Left renal pelvis (tissue), 4 donors: ENCODE data around the gene GTPBP6. TPM values are rescaled to one million over a fixed set of nuclear protein-coding genes. Genes with fewer than 3 reads are reported as not detected.

ENCODE experiments used
- DNase-seq, 4 donors: peaks; one replicate each; pipeline ENCODE4 v3.0.0-alpha.2; 2013; ENCODE audit warnings: low read depth in 4 of 4, low spot score in 3 of 4
- polyA plus RNA-seq, 4 donors: library from polyadenylated mRNA; unstranded; fragments of 120-200 nt; gene quantifications; one replicate each; pipeline ENCODE4 v1.2.1, GENCODE V29; 2013; ENCODE audit not compliant: insufficient read length in 4 of 4

The GTPBP6 gene, protein sequence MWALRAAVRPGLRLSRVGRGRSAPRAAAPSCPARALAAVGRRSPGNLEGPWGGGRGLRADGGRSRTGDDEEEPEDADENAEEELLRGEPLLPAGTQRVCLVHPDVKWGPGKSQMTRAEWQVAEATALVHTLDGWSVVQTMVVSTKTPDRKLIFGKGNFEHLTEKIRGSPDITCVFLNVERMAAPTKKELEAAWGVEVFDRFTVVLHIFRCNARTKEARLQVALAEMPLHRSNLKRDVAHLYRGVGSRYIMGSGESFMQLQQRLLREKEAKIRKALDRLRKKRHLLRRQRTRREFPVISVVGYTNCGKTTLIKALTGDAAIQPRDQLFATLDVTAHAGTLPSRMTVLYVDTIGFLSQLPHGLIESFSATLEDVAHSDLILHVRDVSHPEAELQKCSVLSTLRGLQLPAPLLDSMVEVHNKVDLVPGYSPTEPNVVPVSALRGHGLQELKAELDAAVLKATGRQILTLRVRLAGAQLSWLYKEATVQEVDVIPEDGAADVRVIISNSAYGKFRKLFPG
- polyA plus RNA-seq: 10 to 100 TPM; 34.7 to 68.3 (median 42.6) TPM

- DNase-seq: peak; percentile 98 to 99 (median 99)
Observed at GRCh38 chrX:318739-319578, at the start of gene GTPBP6. TSS of gene GTPBP6 (minus strand) at chrX:318796. CDS start at chrX:318787, 9 bp downstream.

- no peak for DNase-seq
Observed at GRCh38 chrX:367866-368265, 49.3 kb upstream of the GTPBP6 start.

DNA sequence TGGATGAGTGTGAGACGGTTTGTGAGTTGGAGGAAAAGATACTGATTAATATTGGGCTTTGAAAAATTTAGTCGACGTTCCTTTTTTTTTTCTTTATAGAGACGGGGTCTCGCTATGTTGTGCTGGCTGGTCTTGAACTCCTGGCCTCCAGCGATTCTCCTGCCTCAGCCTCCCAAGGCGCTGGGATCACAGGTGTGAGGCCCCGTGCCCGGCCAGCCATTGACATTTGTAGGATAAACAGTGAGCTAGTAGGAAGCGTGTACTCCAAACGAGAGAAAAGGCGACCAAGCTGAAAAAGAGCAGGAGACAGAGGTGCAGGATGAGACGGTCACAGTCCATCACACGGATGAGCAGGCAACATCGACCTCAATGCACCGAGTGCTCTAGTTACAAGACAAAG, 48.8 kb upstream of the GTPBP6 start:
- no peak for DNase-seq

GRCh38 chrX:363621-364375, 45.2 kb upstream of the GTPBP6 start:
- DNase-seq: no peak

DNA sequence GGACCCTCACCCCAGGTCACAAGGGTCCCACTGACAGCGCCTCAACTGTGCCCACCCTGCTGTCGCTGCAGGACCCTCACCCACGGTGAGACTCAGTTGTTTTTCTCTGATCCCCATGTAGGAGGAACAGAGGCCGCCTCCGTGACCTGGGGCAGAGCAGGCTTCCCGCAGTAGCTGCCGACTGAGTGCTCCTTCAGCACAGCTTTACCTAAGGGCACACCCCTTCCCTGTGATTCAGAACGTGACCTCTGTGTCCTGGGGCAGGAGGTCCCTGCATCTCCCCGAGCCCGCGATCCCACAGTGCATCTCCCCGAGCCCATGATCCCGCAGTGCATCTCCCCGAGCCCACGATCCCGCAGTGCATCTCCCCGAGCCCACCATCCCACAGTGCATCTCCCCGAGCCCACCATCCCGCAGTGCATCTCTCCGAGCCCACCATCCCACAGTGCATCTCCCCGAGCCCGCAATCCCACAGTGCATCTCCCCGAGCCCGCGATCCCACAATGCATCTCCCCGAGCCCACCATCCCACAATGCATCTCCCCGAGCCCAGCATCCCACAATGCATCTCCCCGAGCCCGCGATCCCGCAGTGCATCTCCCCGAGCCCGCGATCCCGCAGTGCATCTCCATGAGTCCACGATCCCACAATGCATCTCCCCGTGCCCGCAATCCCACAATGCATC, 44.5 kb upstream of the GTPBP6 start:
- no peak for DNase-seq

GRCh38 chrX:362351-362750, 43.8 kb upstream of the GTPBP6 start:
- no peak for DNase-seq

GRCh38 chrX:361231-362145, 42.9 kb upstream of the GTPBP6 start:
- no peak for DNase-seq

DNA sequence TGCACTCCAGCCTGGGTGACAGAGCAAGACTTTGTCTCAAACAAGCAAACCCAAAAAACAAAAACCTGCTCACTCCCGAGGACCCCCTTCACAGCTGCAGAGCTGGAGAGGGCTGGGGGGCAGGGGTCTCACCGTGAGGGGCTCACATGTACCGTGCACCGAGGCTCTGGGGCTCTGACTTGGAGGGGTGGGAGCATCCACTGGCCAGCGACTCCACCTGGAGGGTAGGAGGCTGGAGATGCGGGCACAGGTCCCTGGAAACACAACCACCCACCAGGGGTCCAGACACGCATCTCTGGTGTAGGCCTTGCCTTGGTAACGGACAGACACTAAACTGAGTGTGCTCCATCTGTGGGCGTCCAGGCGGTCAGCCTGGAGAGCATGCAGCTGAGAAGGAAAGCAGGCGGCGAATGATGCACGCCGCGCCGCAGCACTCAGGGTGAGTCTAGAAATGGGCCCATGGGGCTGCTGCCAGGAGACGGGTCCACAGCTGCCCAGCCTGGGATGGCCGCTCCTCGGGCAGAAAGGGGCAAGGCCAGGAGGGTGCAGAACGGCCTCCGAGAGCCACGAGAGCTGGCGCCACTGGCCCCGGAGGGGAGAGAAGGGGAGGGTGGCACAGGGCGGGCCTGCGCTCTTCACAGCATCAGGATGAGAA, 42.0 kb upstream of the GTPBP6 start:
- DNase-seq: no peak

GRCh38 chrX:358651-359143, 40.1 kb upstream of the GTPBP6 start:
- DNase-seq: no peak

GRCh38 chrX:357693-358471, 39.3 kb upstream of the GTPBP6 start:
- no peak for DNase-seq

DNA sequence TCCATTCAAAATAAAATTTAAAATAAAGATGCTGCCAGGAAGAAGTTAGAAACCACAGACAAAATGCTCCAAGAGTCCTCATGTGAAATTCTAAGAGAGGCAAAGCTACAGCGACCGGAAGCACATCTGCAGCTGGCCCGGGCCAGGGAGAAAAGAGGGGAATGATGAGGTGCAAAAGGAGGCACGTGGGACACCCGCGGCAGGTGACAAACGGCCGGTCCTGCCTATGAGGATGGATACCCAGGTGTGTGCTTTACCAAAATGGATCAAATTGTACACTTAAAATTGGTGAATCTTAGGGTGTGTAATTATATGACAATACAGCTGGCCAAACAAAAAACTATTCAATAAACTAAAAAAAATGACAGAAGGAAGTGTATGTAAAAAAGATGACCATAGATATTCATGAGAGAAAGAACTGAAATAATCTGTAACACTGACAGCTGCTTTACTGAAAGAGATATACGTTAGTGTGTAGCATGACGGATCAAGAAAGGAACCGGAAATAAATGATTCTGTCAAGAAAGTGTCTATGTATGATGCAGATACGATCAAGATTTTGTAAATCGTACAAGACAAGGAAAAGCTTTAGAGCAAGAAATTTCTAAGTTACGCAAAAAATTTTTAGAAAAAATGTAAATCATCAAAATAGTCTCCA, 38.6 kb upstream of the GTPBP6 start:
- no peak for DNase-seq

GRCh38 chrX:356385-357034, 37.9 kb upstream of the GTPBP6 start:
- DNase-seq: no peak

DNA sequence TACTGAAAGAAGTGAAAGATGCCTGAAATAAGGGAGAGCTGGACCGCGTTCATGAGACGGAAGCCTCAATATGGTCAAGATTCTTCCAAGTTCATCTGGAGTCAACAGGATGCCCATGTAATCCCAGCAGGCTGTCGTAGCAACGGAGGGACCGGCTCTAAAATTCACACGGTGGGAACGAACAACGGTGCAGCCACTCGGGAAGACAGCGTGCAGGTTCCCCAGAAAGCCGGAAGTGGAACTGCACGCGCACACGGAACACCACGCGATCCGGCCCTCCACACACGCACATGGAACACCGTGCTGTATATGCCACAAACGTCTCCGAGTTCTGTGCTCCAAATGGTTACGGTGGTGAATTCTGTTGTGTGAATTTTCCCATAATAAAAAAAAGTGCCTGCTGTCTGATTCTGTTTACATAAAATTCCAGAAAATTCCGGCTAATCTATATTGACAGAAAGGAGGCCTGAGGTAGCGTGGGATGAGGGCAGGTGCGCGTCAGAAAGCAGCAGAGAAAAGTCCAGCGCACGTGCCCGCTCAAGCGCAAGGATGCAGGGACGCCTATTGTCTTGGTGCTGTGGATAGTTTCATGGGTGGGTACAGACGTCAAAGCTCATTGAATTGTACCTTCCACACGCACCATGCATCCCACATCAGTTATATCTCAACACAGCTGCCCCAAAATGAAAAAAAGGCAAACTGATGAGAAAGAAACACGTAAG, 36.9 kb upstream of the GTPBP6 start:
- DNase-seq: no peak

DNA sequence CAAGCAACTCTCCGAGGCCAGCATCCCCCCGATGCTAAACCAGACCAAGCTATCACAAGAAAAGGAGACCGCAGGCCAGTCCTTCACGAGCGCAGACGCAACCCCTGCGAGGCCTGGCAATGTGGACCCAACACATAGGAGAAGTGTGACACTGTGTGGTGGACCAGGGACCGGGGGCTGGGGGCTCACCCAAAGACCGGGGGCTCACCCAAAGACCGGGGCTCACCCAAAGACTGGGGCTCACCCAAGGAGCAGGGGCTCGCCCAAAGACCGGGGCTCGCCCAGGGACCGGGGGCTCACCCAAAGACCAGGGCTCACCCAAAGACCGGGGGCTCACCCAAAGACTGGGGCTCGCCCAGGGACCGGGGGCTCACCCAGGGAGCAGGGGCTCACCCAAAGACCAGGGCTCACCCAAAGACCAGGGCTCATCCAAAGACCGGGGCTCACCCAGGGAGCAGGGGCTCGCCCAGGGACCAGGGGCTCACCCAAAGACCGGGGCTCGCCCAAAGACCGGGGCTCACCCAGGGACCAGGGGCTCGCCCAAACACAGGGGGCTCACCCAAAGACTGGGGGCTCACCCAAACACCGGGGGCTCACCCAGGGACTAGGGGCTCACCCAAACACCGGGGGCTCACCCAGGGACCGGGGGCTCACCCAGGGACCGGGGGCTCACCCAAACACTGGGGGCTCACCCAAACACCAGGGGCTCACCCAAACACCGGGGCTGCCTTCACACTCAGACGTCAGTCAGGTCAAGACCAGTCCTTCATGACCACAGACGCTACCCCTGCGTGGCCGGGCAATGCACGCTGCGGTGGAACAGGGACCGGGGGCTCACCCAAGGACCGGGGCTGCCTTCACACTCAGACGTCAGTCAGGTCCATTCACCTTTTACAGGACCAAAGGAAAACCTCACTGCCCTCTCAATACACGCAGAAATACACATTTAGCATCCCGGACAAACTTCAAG, 35.3 kb upstream of the GTPBP6 start:
- DNase-seq: no peak
